HG02798 (cell line): ENCODE measurements around the gene VAC14.
"Not testable (repeated sequence)": the region's sequence is repeated elsewhere in the genome, so short reads cannot be mapped to it uniquely, and the experiment has no call there.

Experiments used
- ATAC-seq: cut with Tn5 transposase; IDR thresholded peaks from one replicate; pipeline ENCODE4 v1.9.1; 2021; ENCODE audit warnings: mild to moderate bottlenecking; ENCODE audit not compliant: unreplicated experiment, poor library complexity

The VAC14 gene

GRCh38 chr16:70800781-70801480 lies at the start of gene VAC14:
Gene VAC14 (minus strand): TSS chr16:70801158. CDS start chr16:70800900, 258 bp downstream.
- ATAC-seq, result peak; percentile 97

GRCh38 chr16:70823498-70824118 lies 22.6 kb upstream of the VAC14 start:
- ATAC-seq, result not testable (repeated sequence)

GRCh38 chr16:70822734-70823133 lies 21.8 kb upstream of the VAC14 start:
- not testable (repeated sequence) for ATAC-seq

- ATAC-seq, result not testable (repeated sequence)
These were observed 17.1 kb upstream of the VAC14 start for GRCh38 chr16:70818088-70818487.

- ATAC-seq, result peak; percentile 76
These were observed 8.6 kb upstream of the VAC14 start for GRCh38 chr16:70809392-70810060.

- no peak for ATAC-seq
These were observed 7.4 kb upstream of the VAC14 start for GRCh38 chr16:70808371-70808770.

- ATAC-seq, result no peak
These were observed 4.8 kb upstream of the VAC14 start for GRCh38 chr16:70805787-70806186.

GRCh38 chr16:70805380-70805779 lies 4.4 kb upstream of the VAC14 start:
- no peak for ATAC-seq

- no peak for ATAC-seq
These were observed 3.8 kb upstream of the VAC14 start for GRCh38 chr16:70804734-70805169.

- ATAC-seq, result no peak
These were observed 3.3 kb upstream of the VAC14 start for GRCh38 chr16:70804153-70804733.

GRCh38 chr16:70803319-70803718 lies 2.4 kb upstream of the VAC14 start:
- no peak for ATAC-seq

GRCh38 chr16:70801611-70802010 lies 653 bp upstream of the VAC14 start:
- ATAC-seq, result no peak

GRCh38 chr16:70800311-70800710 lies 647 bp downstream of the VAC14 start:
- no peak for ATAC-seq

- ATAC-seq, result no peak
These were observed 4.7 kb downstream of the VAC14 start for GRCh38 chr16:70796301-70796700.

- no peak for ATAC-seq
These were observed 5.6 kb downstream of the VAC14 start for GRCh38 chr16:70795296-70795912.

GRCh38 chr16:70793851-70794502 lies 7.0 kb downstream of the VAC14 start:
- ATAC-seq, result peak; percentile 58

- ATAC-seq, result no peak
These were observed 10.1 kb downstream of the VAC14 start for GRCh38 chr16:70790815-70791214.

GRCh38 chr16:70789595-70790447 lies 11.1 kb downstream of the VAC14 start:
- ATAC-seq, result no peak
